ENCODE data around the gene PRICKLE4.

DNA sequence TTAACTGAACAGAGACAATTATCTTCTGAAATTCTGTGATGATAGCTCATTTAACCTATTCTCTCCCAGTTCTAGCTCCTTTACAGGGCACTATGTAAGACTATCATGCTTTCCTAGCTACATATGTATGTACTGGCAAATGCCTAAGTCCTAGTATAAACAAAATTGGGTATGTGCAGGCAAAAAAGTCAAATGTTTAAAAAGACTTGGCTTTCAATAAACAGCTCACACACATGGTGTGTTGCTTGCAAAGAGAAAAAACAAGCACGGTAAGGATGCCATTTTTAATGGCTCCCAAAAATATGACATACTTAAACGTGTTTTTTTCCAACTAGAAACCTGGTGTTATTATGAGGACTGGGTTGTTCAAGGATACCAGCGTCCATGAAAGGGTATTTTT, 51.7 kb downstream of the PRICKLE4 start:
- TF ChIP-seq POLR2AphosphoS5 (IDR thresholded peaks at IDR 0.05): no peak
- TF ChIP-seq, protein P1, sequence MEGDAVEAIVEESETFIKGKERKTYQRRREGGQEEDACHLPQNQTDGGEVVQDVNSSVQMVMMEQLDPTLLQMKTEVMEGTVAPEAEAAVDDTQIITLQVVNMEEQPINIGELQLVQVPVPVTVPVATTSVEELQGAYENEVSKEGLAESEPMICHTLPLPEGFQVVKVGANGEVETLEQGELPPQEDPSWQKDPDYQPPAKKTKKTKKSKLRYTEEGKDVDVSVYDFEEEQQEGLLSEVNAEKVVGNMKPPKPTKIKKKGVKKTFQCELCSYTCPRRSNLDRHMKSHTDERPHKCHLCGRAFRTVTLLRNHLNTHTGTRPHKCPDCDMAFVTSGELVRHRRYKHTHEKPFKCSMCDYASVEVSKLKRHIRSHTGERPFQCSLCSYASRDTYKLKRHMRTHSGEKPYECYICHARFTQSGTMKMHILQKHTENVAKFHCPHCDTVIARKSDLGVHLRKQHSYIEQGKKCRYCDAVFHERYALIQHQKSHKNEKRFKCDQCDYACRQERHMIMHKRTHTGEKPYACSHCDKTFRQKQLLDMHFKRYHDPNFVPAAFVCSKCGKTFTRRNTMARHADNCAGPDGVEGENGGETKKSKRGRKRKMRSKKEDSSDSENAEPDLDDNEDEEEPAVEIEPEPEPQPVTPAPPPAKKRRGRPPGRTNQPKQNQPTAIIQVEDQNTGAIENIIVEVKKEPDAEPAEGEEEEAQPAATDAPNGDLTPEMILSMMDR (IDR thresholded peaks at IDR 0.05): no peak
